Measurements from ENCODE around the gene SYT1.

GRCh38 chr12:79063258-79063657, 198.7 kb downstream of the SYT1 start:
- TF ChIP-seq CTCF (tag by site-specific recombination; IDR thresholded peaks at IDR 0.05) (no peak), ZNF274 (IDR thresholded peaks at IDR 0.05; ENCODE audit: low read length) (no peak), ZNF274 (tag by site-specific recombination; IDR thresholded peaks at IDR 0.05; ENCODE audit: borderline replicate concordance) (no peak), REPIN1 (tag by site-specific recombination; IDR thresholded peaks at IDR 0.05; ENCODE audit: low read depth) (no peak), KLF1 (tag by site-specific recombination; IDR thresholded peaks at IDR 0.05) (no peak), ZNF280D (tag by site-specific recombination; IDR thresholded peaks at IDR 0.05) (no peak), ZNF548 (tag by site-specific recombination; IDR thresholded peaks at IDR 0.05) (no peak), ZNF571 (tag by site-specific recombination; IDR thresholded peaks at IDR 0.05) (no peak), ZNF23 (tag by site-specific recombination; IDR thresholded peaks at IDR 0.05; ENCODE audit: borderline replicate concordance) (no peak), ZNF513 (tag by site-specific recombination; IDR thresholded peaks at IDR 0.05) (no peak), ZNF248 (tag by site-specific recombination; IDR thresholded peaks at IDR 0.05) (no peak), SP2 (tag by site-specific recombination; IDR thresholded peaks at IDR 0.05) (no peak), ZBTB8A (tag by site-specific recombination; IDR thresholded peaks at IDR 0.05) (no peak), ZNF514 (tag by site-specific recombination; IDR thresholded peaks at IDR 0.05) (no peak)

All from HEK293 (cell line).